ENCODE measurements around the gene IRX6.

Gene IRX6

DNA sequence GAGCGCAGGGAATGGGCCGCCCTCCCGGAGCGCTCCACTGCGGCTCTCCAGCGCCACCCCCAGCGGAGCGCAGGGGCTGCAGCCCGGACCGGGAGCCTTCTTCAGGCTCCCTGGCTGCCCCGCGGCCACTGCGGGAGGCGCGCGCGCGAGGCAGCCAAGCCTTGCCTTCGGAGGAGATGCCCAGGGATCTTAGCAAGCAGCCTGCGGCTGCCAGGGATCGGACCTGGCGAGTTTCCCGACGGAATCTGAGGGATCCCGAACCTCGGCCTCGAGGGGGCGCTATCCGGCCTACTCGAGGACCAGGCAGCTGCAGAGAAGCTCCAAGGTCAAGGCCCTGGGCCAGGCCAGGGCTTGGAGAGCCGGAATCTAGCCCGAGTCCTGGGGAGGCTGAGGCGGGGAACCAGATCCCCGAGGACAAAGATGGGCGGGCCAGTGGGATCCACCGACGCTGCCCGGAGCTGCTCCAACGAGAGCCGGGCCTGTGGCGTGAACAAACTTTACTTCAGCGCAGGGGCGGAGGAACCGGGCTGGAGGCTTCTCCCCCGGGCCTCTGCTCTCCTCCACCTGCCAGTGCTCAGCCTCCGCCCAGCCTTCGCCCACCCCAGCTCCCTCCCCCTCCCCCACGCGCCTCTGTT lies at the start of gene IRX6:
Gene IRX6 (plus strand): TSS at position 567 of the 635 bp plus-strand sequence. CDS start 889 bp downstream, outside the sequence.
- no peak for DNase-seq

DNA sequence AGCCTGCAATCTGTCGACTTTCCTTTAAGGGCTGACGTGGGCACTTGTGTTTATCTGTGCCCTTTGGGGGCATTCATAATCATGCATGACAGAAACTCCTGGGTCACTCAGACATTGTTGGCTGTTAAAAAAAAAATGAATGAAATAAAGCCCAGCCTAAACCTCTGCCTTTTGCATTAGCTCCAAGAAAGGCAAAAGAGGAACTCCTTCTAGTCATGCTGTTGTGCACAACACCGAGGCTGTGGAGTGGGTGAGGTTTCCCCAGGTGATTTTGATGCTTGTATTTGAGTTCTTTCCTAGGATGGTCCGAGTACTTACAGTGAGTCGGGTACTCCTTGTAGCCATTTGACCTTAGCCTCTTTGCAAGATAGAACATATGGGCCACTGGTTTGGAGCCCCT lies 49.6 kb upstream of the IRX6 start:
- DNase-seq: no peak

DNA sequence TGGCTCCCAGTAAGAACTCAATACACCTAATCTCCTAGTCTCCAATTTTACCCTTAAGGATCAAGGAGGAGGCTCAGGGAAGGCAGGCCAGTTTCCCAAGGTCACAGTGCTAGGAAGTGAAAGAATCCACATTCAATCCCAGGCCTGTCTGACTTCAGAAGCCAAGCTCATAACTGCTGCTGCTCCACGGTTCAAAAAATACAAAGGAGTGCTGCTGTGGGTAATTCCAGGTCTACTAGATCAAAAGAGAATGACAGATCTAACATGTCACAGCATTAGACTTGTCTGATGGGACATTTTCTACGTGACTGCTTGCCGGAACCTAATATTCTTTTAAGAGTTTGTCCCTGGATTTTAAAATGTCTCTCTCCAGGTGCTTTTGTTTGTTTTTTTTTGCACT lies 48.8 kb upstream of the IRX6 start:
- DNase-seq: no peak

DNA sequence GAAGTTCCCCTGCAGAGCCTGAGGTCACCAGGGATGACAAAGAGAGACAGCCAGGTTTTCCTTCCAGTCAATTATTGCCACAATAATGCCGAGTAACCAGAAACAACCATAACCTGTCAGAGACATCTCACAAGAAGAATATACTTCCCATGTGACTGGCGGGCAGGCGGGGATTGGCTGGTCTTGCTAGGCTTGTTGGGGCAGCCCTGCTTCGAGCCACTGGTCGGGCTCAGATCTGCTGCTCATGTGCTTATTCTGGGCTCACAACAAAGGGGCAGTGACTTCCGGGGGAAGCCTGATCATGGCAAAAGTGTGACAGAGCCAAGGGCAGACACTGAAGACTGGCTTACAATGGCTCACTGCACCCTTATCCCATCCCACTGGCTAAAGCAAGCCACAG lies 48.1 kb upstream of the IRX6 start:
- DNase-seq: no peak

DNA sequence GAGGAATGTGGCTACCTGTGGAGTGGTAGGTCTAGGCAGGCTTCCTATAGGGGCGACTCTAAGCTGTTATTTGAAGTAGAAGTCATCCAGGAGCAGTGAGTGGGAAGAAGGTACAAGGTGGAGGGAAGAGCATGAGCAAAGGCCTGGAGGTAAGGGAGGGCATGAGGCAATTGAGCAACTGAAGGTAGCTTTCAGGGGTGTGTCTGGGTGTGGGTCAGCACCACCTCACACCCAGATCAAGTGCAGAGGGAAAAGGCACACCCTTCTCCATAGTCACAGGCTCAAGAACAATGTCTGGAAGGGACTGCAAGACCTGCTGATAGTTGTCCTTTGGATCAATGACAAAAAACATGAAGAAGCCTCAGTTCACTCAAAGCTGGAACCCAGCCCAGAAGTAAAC lies 46.5 kb upstream of the IRX6 start:
- DNase-seq: no peak

DNA sequence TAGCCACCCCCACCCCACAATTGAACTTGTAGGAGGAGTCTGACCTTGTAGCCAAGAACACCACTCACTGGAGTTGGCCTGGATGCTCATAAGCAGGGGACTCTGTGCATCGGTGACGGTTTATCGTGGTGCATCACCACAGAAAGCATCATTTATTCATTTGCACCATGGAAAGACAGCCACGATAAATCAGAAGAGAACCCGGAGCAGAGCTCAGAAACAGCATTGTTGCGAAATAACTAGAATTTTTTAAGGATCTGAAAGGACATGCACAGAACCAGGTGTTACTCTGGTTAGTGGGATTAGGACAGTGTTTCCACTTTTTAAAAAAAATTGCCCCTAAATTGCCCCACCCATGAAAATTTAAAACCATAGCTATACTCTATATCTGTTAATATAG lies 44.4 kb upstream of the IRX6 start:
- DNase-seq: no peak

DNA sequence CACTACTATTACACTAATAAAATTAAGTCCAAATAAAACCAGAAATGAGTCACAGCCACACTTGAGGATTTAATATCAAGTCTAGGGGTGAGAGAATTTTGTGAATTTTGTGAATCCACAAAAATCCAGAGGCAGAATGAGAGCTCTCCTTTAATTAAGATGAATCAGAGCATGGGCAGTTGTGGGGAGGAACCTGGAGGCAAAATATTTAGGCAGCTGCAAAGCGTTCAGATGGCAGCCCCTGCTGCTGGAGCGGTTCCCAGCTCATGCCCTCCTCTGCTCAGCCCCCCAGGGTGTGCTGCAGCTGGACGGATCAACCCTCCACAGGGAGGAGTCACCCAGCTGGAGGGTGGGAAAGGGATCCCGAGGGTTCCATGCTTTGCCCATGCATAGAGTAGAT lies 43.4 kb upstream of the IRX6 start:
- DNase-seq: no peak

DNA sequence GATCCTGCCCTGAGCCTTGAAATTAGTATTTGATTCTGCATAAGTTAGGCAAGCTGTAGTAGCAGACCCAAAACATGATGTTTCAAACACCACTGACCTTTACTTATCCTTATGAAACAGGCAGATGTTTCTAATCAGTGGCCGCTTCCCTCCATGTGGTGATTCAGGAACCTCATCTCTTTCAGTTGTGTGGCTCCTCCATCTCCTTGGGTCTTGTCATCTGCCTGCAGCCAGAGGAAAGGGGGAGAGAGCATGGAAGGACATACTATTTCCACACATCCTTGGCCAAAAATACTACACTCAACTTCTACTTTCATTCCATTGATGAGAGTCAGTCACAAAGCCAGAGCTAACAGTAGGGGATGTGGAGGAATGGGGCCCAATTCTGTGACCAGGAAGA lies 41.6 kb upstream of the IRX6 start:
- no peak for DNase-seq

DNA sequence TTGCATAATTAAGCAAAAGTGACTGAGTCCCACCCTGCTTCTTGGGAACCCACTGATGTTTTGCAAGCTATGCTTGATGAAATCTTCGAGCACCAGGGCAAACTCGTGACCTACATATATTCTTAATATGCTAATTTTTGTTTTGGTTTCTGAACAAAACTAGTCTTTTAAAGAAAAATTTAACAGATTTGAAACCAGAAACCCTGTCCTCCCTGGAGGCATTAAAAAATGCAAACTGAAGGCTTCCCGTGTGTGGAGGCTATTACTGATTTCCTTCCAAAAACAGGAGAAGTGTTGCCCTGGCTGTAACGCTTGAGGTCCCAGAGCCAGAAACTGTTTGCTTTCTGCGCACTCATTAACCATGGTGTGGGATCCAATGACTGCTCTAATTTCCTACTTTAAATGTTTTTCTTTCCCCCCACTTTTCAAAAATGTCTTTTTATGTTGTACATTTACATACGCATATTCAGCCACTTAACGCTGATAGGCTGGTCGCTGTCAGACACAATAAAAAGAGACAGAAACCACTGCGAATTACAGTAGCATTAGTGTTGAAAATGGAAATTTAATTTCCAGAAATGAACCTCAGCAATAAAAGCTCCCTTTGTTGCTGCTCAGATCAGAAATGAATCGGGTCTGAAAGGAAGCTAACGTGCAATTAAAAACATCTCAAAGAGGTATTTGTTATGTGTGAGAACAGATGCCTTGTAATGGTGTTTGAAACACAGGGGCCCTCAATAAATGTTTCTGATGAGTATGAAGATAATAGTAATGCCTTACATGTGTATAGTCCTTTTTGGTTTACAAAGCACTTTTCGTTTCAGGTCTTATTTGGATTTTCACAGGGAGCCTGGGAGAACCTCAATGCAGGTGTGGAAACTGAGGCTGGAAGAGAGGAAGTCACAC lies 39.9 kb upstream of the IRX6 start:
- DNase-seq: no peak

DNA sequence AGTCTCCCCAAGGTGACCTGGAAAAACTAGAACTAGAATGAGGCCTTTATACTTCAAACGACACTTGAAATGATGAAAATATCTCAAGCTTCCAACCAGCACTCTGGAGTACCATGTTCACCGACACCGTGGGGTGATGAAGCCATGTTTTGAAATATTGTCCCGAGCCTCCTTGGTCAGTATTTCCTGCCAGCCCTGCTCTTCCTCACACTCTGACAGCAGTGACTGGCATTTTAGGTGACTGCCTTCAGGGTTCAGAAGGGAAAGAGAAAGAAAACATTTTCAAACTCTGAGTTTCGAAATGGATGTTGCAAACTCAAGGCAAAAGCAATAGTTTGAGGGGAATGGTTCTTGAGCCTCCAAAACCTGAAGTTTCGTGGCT lies 39.3 kb upstream of the IRX6 start:
- DNase-seq: no peak

DNA sequence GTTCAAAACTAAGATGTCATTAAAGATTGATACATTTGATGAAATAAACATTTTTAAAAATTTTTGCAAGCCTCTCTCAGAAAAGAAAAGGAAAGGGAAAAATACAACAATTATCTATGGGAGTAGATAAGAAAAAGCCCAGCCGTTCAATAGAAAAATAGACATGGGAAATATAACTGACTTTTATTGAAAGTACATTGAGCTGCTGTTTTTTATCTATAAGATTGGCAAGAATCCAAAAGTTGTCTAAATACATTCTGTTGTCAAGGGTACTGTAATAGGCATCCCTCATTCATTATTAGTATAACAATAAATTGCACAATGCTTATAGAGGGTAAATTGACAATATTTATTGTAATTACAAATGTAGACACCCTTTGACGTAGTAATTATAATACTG lies 38.4 kb upstream of the IRX6 start:
- no peak for DNase-seq

DNA sequence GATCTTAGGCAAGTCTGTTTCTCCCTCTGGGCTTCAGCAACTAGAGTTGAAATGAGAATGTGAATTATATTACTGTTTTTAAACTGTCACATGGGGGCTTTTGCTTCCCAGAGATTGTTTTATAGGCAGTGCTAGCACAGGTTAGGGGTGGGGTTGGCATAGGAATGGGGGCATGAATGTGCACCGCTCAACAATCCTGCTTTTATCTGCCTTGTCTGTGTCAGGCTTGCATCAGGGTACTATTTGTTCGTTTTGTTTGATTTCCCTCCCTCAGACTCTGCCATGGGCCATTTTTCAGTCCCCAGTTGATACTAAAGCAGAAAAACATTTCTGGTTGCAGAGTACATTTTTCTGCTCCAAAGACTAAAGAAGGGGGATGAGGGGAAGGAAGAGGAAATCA lies 34.6 kb upstream of the IRX6 start:
- DNase-seq: no peak

DNA sequence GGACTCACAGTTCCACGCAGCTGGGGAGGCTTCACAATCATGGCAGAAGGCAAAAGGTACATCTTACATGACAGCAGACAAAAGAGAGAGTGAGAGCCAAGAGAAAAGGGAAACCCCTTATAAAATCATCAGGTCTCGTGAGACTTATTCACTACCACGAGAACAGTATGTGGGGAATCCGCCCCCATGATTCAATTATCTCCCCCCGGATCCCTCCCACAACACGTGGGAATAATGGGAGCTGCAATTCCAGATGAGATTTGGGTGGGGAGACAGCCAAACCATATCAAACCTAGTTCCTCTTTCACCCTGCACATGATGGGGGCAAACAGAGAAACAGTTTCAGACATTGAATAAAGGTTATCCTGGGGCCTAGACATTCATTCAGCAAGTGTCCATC lies 32.2 kb upstream of the IRX6 start:
- DNase-seq: no peak

DNA sequence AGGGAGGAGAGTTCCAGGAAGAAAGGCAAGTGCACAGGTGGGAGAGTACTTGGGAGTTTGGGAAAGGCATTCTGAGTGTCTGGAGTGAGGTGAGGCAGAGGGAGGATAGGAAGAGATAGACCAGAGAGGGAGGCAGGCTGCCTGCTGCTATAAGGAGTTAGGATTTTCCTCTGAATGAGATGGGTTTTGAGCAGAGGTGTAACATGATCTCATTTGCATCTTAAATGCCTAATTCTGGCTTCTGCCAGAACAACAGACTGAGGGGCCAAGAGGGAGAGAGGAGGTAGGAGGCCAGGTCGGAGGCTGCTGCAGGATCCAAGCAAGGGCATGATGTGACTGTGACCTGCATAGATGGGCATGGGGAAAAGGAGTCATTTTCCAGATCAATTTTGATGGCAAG lies 31.5 kb upstream of the IRX6 start:
- no peak for DNase-seq

DNA sequence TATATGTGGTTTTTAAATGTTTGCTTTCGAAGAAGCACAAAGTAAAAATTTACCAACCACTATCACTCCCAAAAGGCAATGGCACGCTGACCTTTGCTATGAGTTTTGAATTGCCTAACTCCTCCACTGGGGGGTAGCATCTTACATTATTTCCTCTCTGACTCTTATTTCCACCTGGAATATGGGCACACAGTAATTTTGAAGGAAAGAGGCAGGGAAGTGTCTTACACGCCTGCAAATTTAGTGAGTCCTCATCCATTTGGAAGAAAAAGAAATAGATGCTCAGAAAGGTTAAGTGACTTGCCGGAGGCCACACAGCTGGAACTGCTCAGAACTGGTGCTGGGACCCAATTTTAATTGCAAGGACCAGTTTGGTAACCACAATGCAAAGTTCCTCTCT lies 29.9 kb upstream of the IRX6 start:
- DNase-seq: no peak

DNA sequence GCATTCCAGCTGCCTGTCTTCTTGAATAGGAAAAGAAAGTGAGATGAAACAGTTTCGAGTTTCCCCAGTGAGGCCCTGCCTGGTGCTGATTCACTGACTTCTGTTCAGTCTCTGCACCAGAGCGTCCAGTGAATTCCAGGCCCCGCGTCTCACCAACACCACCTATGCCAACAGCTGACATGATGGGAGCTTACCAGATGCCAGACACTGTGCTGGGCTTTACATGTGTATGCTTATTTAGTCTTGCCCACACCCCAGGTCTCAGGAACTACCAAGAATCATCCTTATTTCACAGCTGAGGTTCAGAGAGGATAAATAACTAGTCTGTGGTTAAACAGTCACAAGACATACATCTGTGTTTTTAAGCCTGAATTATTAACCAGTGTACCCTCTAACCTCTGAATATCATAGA lies 29.1 kb upstream of the IRX6 start:
- DNase-seq: no peak

DNA sequence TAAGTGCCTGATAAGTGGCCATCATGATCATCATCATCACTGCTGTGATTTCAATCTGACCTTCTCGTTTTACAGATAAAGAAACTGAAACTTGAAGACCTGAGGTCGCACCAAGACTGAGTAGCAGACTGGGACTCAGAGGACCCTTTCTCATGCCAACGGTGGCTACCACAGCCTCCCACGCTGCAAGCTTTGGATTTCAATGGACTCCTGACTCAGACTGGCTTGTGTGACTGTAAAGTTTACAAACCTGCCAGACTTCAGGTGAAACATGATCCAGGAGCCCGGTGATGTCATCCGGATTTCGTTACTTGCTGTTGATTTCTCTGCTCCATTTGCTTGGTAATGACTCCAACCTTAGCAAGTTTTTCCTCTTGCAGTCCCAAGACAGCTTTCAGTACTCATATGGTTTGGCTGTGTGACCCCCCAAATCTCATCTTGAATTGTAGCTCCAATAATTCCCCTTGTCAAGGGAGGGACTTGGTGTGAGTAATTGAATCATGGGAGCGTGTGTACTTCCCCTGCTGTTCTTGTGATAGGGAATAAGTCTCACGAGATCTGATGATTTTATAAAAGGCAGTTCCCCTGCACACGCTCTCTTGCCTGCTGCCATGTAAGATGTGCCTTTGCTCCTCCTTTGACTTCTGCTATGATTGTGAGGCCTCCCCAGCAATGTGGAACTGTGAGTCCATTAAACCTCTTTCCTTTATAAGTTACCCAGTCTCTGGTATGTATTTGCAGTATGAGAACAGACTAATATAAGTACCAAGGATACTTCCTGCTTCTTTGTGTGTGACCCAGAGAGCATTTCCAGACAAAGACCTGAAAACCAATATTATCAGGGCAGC lies 26.7 kb upstream of the IRX6 start:
- DNase-seq: no peak

DNA sequence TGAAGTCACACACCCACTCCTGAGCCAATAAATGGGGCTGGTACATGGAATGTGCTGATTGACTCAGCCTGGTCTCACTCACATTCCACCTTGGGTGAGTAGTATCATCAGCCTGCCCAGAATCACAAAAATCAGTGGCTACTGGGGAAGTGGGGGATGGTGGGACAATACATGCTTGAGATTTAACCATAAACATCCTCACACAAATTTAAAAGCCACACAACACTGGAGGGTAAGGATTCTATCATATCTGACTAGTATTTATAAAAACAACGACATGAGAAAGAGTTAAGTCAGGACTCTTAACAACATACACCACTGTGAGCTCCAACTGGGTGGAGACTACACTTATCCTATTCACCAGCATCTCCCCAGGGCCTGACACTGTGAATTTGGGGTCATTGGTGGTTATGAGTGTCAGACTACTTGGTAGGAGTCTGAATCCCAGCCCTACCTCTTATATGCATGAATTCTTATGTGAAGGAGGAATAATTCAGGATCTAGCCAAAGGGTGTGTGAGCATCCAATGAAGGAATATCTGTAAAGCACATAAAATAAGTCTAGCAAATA lies 26.0 kb upstream of the IRX6 start:
- DNase-seq: no peak

DNA sequence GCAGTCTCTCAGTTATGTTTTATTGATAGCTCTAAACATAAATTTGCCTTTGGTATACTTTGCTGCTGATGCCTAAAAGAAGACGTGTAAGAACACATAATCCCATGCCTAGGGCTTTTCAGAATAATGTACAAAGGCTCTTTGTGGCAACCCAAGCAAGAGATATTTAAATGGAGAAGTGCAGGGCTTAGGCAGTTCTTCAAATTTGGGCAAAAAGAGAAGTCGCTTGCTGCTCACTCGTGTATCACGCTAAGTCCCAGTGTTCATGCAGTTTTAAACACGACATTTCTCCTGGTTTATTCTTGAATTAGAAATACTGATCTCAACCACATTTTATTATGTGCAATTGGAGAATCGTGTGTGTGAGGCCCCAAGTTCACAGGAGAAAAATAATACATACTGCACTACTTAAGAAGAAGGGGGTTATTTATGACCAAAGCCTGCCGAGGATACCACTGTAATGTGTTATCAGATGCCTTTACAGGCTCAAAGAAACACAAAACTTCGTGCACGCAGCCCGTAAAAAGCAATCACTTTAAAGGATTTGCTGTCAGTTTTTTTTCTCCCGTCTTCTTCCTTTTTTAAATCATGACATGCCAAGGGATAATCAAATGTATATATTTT lies 22.5 kb upstream of the IRX6 start:
- no peak for DNase-seq

DNA sequence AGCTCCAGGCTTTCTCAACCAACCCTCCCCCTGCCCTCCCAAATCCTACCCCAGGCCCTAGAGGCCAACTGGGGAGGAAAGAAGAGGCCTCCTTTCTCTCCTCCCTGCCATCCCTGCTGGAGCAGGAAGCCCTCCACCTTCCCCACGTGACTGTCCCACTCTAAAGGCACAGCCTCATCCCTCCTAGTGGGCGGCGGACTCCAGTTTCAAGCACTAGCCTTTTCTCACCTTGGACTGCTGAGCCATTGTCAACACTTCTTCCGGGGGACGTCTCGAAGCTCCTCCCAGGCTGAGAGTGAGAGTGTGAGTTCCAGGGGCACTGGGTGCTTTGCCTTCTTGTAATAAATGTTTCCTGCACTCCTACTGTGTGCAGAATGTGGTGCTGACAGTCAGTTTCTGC lies 21.4 kb upstream of the IRX6 start:
- no peak for DNase-seq

DNA sequence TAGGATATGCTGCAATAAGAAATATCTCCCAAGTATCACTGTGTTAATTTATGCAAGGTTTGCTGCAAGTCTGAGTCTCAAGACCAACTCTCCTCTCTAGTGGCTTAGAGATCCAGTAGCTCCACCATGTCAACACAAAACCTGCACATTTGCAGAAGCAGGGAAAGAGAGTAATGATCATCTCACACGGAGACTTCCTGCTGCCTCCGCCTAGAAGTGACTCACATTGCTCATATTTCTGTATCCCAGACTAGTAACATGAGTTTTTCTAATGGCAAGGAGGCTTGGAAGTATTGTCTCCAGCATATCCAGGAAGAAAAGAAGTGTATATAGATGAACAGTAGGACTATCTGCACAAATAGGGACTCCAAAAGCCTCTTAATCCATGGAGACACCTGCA lies 15.0 kb upstream of the IRX6 start:
- DNase-seq: no peak

DNA sequence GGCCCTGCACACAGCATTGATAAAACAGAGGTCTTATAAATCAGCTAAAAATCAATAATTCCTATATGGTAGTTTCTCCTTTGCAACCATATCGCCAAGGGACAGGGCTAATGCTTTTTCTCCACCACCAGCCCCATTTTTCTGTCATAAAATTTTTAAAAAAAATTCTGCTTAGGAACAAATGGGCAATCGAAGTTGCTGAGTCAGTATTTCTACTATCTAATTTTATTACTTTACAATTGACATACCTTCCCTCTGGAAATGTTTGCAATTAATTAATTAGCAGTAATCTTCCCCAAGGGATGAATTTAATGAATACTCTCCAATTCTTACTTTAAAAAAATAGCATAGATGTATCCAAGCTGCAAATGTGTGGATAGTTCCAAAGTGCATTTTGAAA lies 1.7 kb upstream of the IRX6 start:
- DNase-seq: no peak

Measured in stimulated activated CD4-positive, alpha-beta T cell treated with anti-CD3 and anti-CD28 coated beads, Interleukin-15, amount 100 ng/mL, for 24 hours (primary cell).